Astrocyte of the spinal cord (primary cell): Measurements from ENCODE around the gene CNTFR.

ENCODE experiments used
- DNase-seq: peaks from one replicate; pipeline ENCODE4 v3.0.0; 2011; ENCODE audit warnings: low read depth, low spot score
- H3K4me3 ChIP-seq: 2 replicates; pipeline ENCODE4 v1.5.1; 2011; ENCODE audit warnings: low read depth, mild to moderate bottlenecking, low read length, moderate library complexity
- CTCF ChIP-seq: IDR thresholded peaks from 2 replicates; pipeline ENCODE4 v1.5.1; 2012; ENCODE audit warnings: low read depth, mild to moderate bottlenecking, low read length, inconsistent platforms
- in situ Hi-C: cut with HindIII; loops from 2 replicates; pipeline ENCODE4 v1.10.0; 2017; ENCODE audit warnings: low sequenced_read_pairs

The CNTFR gene

DNA sequence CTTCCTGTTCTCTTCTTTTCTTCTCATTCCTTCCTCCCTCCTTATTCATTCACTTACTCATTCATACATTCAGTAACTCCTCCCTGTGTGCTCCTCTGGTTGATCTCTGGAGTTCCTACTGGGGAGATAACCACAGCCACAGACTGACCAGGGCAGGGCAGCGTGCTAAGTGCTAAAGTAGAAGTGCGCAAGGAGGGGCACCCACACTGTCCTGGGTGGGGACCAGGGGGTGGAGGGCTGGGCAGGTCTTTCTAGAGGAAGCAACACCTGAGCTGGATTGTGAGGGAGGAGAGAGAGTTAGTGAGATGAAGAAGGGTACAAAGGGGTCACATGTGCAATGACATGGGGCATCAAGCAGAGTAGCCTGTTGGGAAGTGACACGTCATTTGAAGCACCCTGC is 80.6 kb downstream of the CNTFR start:
- DNase-seq, result no peak
- in situ Hi-C loops, result loop anchor here (10.0 kb wide), 1 partner anchor 66 kb away; no protein-coding TSS in a partner anchor
- H3K4me3 ChIP-seq, result no peak overlapping the region
- no peak for TF ChIP-seq CTCF

GRCh38 chr9:34508463-34508862 is 81.1 kb downstream of the CNTFR start:
- in situ Hi-C loops, result loop anchor here (10.0 kb wide), 1 partner anchor 66 kb away; no protein-coding TSS in a partner anchor
- no peak overlapping the region for H3K4me3 ChIP-seq
- no peak for DNase-seq
- no peak for TF ChIP-seq CTCF

DNA sequence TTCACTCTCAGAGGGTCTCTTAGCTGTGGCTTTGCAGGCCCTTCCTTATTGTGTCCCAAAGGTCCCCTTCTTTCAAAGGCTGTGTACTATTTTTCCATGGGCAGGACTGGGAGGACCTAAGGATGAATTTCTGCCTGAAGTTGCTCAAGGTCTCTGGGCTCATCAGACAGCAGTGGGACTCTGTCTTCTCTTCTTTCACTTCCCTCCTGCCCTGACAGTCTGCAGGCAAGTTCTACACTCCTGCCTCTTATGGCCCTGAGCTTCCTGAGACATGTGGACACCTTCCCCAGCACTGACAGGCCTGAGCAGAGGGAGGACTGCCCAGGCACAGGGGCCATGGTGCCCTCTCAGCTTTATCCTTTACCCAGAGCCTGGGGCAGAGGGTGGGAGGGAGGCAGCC is 81.6 kb downstream of the CNTFR start:
- DNase-seq, result no peak
- in situ Hi-C loops, result loop anchor here (10.0 kb wide), 1 partner anchor 67 kb away; no protein-coding TSS in a partner anchor
- H3K4me3 ChIP-seq, result no peak overlapping the region
- TF ChIP-seq CTCF, result no peak

GRCh38 chr9:34507556-34507955 is 82.0 kb downstream of the CNTFR start:
- TF ChIP-seq CTCF, result no peak
- H3K4me3 ChIP-seq, result no peak overlapping the region
- DNase-seq, result no peak
- in situ Hi-C loops, result loop anchor here (10.0 kb wide), 1 partner anchor 67 kb away; no protein-coding TSS in a partner anchor

DNA sequence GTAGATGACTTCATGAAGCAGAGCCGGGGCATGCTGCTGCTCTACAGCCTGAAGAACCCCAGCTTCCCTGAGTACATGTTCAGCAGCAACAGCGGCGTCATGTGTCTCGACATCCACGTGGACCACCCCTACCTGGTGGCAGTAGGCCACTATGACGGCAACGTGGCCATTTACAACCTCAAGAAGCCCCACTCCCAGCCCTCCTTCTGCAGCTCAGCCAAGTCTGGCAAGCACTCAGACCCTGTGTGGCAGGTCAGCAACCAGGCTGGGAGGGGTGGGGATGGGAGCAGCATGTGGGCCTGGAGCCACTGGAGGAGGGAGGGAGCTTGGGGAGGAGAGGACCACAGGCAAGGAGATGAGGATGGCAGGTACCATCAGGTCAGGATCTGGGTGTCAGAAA is 82.9 kb downstream of the CNTFR start:
- in situ Hi-C loops, result loop anchor here (10.0 kb wide), 1 partner anchor 68 kb away; no protein-coding TSS in a partner anchor
- no peak for DNase-seq
- no peak overlapping the region for H3K4me3 ChIP-seq
- no peak for TF ChIP-seq CTCF

- TF ChIP-seq CTCF, result no peak
- H3K4me3 ChIP-seq, result no peak overlapping the region
- DNase-seq, result no peak
- in situ Hi-C loops, result loop anchor here (10.0 kb wide), 1 partner anchor 69 kb away; no protein-coding TSS in a partner anchor
Observed at GRCh38 chr9:34505370-34506120, 84.0 kb downstream of the CNTFR start.
